HG03159 (cell line): Measurements from ENCODE around the gene ARHGAP15.
A peak's percentile ranks its signal among the peaks of the same experiment; 100 is the strongest.

ENCODE experiments used
- ATAC-seq: cut with Tn5 transposase; IDR thresholded peaks from one replicate; pipeline ENCODE4 v1.9.1; 2021; ENCODE audit warnings: mild to moderate bottlenecking, moderate library complexity; ENCODE audit not compliant: unreplicated experiment

ARHGAP15 gene

GRCh38 chr2:143142598-143142997 is 13.4 kb downstream of the ARHGAP15 start:
- no peak for ATAC-seq

DNA sequence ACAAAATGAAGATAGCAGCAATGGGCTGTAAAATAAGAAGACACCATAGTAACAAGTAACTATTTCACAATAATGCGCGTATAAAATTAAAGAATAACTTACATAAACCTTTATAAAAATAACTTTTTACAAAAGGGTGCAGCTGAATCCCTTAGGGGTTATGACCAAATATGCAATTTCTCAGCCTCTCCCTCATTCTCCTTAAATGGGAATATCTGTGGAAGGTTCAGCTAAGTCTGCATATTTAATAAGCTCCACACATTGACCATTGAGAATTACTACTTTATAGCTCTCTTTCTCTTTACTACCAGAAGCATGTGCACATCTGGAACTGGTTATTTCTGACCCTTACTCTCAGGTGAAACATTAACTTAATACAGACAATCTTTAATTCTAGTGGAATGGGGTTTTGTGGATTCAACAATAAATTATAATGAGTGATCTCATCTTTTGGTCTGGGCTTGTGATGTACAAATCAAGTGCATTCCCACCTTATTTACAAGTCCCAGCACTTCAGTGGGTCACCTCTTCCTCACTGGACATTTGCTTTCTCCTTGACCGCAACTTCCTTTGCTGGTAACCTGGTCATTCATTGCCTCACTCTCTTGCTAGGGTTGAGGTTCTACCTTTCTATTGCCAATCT is 15.7 kb downstream of the ARHGAP15 start:
- no peak for ATAC-seq

- ATAC-seq = no peak
Observed at GRCh38 chr2:143146366-143146765, 17.1 kb downstream of the ARHGAP15 start.

DNA sequence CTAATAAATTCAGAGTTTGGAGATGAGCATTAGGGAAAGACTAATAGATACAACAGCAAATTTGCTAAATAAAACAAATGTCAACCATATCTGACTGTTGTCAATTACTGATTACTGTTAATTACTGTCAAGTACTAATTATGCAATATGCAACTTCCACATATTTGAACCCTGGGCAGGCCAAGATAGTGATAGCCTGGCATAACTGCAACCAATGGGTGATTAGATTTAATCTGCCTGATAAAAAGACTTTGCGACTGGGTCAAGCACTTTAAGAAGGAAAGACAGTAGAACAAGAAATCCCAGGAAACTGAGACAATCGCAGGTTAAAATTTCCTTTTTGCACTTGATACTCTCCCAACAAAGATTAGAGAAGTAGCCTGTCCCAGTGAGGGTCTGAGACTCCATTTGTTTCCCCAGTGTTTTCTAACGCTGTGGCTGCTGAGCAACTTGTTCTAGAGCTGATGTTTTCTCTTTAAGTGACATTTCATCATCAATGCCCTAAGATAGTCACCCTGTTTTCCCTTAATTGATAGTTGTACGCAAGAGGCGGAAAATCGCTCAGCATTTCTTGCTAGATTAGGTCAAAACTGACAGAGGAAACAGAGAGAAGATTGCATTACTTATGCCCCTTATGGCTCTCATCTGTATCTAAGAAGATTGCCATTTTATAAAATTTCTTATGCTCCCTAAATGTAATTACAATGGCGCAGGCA is 17.8 kb downstream of the ARHGAP15 start:
- ATAC-seq = no peak

DNA sequence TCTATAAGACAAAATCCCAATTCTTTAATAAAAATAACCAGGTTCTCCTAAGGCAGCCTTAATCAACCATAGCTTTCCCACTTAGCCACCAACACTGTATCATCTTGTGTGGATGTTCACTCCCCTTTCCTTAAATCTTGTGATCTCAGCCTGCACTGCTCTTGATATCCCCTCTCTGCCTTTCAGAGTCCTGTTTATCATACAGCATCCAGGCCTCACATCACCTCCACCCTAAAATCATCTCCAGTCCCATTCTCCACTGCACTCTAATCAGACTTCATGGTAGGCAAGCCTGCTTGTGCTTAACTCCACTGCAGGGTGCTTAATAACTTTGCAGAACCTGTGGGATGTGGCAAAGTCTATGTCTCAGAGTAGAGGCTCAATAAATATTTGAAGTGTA is 18.8 kb downstream of the ARHGAP15 start:
- no peak for ATAC-seq

DNA sequence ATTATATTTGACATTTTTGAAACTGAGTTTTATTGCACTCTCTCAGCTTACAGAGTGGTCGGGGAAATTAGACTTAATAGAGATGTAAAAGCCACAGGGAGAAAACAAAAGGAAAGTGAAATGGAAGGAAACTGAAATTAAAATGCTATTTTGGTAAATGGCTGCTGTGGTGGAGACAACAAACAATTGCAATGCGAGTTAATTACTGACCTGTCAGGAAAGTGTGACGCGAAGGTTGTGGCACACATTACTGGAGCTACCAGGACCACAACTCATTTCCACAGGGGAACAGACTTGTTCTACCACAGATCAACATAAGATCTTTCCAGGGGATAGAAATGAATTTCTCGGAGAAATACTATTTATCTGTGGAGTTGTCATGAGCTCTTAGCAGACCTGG is 19.5 kb downstream of the ARHGAP15 start:
- peak; percentile 61 for ATAC-seq

DNA sequence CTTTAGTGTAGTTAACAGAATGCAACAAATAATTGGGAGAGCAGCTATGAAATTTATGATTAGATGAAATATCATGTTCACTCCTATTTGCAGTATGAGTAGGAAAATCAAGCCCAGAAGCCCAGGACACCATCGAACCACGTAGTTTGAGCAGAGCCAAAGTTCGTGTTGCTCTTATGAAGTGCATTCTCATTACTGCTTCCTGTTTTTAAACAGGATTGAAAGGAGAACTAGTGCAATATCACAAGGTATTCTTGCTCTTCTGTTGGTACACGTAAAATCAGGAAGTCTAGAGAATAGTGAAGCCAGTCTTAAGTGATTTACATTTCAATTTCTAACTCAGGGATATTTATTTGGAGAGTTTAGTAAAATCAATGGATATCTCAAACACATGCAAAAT is 21.1 kb downstream of the ARHGAP15 start:
- ATAC-seq = peak; percentile 59

GRCh38 chr2:143151111-143151752 is 22.0 kb downstream of the ARHGAP15 start:
- no peak for ATAC-seq

DNA sequence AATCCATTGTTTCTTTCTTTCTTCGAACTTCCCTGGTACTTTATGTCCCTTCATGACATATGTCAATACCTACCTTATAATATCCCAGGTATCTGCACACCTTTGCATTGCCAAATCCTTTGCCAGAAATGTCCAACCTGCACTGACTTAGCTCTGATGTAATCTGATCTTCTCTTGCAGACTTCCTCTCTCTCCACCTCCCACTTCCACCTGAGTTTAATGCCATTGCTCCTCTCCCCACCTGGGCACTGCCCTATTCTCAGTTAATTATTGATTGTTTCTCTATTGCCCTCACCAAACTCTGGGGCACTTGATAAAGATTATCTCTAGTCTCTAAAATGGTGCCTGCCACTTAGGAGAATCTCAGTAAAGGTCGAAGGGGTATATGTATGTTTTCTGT is 23.0 kb downstream of the ARHGAP15 start:
- no peak for ATAC-seq

- ATAC-seq = no peak
Observed at GRCh38 chr2:143152637-143153036, 23.4 kb downstream of the ARHGAP15 start.

- no peak for ATAC-seq
Observed at GRCh38 chr2:143155661-143156060, 26.4 kb downstream of the ARHGAP15 start.

- ATAC-seq = no peak
Observed at GRCh38 chr2:143157001-143157400, 27.8 kb downstream of the ARHGAP15 start.

DNA sequence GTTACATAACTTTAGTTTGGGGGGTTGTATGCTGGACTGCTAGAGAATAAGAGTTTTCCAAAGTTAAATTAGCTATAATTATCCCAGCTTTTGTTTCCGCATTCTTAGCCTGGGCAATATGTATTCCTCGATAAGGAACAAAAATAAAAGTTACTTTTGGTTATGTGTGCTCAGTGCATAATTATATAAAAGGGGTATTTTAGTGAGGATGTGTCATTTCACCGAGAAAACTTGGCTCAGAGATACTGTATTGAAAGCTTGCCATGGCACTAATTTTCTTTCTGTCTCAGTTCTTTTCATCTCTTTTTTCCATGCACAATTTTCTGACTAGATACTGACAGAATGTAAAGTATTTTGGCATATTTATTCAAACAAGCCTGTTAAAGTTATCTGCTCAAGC is 28.2 kb downstream of the ARHGAP15 start:
- no peak for ATAC-seq

- ATAC-seq = no peak
Observed at GRCh38 chr2:143158098-143158497, 28.9 kb downstream of the ARHGAP15 start.

DNA sequence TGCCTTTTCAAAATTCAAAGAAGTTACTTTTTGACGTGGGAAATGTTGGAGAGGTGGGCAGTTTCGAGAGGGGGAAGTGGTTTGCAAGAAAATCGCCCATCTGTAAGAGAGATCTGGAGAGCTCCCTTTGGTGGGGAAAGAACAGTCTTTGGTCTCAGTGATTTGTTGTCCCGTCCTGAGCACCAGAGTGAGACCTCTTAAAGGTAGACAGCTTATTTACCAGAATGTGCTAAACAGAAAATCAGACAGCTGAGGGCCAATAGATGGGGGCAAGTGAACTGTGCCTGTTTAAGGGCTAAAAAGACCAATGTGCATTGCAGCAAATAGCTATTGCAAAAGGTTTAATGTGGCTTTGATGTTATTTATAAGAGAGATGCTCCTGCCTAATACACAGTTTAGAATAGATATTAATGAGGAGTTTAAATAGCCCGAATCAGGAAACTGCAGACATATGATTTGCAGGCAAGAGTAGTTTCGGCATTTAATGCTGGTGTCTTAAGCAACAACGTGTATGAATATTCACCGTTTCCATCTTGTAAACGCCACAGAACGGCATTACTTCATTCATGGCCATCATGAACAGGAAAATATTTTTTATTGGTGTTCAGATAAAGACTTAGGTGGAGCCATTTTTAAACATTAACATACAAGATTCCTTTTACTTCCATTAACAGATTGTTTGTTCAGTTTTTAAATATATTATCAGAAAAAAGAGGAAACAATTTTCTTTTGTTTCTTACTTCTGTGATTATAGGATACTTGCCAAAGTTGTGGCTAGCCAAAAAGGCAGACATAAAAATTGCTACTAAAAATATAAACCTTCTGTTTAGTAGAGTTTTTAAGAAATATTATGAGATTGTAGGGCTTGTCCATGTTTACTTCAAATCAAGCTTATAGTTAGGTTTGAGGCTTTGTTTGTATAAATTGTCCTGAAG is 29.6 kb downstream of the ARHGAP15 start:
- peak; percentile 42 for ATAC-seq

DNA sequence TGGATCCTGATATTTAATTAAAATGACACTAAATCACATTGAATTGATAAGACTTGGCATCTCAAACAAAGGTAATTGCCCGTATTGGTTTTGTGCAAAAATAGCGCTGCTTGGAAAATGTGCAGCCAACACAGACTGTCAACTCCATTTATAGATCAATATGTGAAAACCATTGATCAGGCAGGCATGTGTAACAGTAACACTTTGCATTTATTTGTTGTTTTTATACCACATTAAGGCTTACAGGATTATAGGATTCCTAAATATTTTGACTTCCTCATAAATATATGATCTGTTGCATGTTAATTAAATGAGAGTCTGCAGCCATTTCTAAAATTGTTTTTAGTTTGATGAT is 30.2 kb downstream of the ARHGAP15 start:
- ATAC-seq = no peak

- no peak for ATAC-seq
Observed at GRCh38 chr2:143160732-143161707, 31.8 kb downstream of the ARHGAP15 start.

GRCh38 chr2:143162123-143162837 is 33.1 kb downstream of the ARHGAP15 start:
- peak; percentile 83 for ATAC-seq

DNA sequence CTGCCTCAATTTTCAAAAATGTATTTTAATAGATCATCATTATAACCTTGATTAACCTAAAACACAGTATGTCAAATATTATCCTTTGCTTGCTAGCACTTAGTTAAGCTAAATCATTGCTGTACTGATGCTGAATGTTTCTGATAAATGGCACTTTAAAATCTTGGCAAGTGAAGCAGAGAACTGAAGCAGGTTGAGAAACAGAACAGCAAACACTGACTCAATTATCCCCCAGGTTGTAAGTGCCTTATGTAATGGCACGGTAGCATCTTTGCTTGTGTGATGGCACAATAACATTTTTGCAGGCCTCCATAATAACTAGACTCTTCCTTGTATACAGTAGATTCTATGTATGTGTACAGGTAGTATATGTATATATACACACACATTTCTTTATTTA is 33.8 kb downstream of the ARHGAP15 start:
- no peak for ATAC-seq
